OCI-M2 (cell line): ENCODE measurements around the gene USP8.
"Not testable (repeated sequence)": the region's sequence is repeated elsewhere in the genome, so short reads cannot be mapped to it uniquely, and the experiment has no call there.

ENCODE experiments used
- DNase-seq: peaks from one replicate; lab custom pipeline; 2025; ENCODE audit not compliant: unreplicated experiment; lab: John Stamatoyannopoulos, UW

Gene USP8

GRCh38 chr15:50438251-50438650 is 14.0 kb downstream of the USP8 start:
- no peak for DNase-seq

- no peak for DNase-seq
Observed at GRCh38 chr15:50440932-50441331, 16.7 kb downstream of the USP8 start.

DNA sequence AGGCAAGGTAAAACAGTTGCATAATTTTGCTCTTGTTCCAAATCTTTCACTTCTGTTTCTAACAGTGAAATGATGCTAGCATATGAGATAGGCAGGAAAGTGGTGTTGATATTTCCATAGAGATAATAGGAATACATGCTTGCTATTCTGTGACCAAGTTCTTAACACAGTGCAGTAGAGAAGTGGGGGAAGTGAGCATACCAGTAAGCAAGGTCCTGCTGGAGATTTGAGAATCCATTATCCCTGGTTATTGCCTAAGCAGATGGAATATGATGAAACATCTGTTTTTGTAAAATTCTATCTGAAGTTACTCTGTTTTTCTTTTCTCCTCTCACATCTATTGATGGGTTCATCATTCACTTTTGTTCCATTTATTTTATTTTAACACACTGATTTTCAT is 28.7 kb downstream of the USP8 start:
- DNase-seq: no peak

GRCh38 chr15:50458348-50459112 is 34.3 kb downstream of the USP8 start:
- DNase-seq: no peak

DNA sequence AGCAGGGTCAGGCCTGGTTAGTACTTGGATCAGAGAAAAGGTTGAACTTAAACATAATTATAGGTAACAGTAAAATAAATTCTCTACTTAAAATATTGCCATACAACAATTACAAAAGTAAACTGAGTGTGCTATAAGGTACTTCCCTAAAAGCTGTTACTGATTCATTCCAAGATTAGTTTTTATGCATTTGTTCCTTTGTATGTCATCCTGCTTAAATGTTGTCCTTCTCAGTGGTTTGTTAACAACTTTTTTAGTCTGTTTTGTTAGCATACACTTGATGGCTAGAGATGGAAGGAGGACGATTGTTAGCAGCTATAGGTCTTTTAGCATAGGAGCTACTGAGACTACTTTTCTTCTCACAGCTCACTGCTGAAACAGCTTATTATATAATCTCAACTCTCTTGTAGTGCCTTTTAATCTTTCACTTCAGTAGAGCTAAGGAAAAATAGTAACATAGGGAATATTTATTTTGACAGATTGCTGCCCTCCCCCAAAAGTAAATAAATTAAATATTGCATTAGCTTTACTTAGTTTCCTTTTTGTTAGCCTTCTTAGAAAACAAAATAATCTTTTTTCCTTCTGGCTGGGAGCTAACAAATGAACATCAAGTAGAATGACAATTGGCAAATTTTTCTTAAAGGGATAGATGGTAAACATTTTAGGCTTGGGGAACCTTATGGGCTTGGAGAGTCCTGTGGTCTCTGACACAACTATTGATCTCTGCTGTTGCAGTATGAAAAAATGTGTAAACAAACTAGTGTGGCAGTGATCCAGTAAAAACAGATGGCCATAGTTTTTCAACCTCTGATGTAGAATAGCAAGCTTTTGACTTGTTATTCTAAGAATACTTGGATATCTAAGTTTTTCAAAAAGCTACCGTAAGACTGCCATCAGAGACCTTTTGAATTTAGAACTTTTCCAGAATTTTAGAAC is 39.5 kb downstream of the USP8 start:
- DNase-seq: no peak

DNA sequence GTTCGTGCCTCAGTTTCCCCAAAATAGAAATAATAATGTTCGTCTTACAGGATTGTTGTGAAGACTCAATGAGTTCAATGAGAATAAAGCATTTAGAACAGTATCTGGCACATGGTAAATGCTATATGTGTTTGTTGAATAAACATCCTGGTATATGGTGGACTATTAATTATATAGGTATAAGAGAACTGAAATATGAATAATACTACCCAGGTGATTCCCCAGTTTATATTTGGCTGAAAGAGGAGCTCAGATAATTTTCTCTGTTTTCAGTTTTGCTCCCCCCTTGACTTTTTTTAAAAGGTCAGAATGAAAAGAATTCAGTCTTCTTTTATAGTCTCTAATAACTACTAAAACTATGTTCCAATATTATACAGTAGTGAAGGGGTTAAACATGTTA is 46.9 kb downstream of the USP8 start:
- DNase-seq: no peak

- DNase-seq: no peak
Observed at GRCh38 chr15:50476143-50476542, 51.9 kb downstream of the USP8 start.

DNA sequence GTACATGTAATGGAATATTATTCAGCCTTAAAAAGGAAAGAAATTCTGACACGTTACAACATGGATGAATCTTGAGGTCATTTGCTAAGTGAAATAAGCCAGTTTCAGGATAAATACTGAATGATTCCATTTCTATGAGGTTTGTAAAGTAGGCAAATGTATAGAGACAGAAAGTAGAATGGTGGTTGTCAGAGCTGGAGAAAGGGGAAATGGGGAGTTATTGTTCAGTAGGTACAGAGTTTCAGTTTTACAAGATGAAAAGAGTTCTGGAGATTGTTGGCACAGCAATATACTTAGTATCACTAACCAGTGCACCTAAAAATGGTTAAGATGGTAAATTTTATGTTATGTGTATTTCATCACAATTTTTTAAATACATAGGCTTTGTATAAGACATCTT is 60.6 kb downstream of the USP8 start:
- no peak for DNase-seq

DNA sequence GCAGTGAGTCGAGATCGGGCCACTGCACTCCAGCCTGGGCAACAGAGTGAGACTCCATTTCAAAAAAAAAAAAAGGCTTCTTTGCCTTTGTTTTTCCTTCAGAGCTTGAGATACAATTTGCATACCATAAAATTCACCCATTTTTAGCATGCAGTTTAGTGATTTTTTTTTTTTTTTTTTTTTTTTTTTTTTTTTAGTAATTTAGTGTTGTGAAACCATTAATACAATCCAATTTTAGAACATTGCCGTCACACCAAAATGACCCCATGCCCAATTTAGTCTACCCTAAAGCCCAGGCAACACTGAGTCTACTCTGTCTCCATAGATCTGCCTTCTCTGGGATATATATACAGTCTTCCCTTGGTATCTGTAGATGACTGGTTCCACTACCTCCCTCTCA is 61.2 kb downstream of the USP8 start:
- DNase-seq: no peak

- DNase-seq: no peak
Observed at GRCh38 chr15:50487287-50487686, 63.1 kb downstream of the USP8 start.

- DNase-seq: no peak
Observed at GRCh38 chr15:50493625-50494024, 69.4 kb downstream of the USP8 start.

DNA sequence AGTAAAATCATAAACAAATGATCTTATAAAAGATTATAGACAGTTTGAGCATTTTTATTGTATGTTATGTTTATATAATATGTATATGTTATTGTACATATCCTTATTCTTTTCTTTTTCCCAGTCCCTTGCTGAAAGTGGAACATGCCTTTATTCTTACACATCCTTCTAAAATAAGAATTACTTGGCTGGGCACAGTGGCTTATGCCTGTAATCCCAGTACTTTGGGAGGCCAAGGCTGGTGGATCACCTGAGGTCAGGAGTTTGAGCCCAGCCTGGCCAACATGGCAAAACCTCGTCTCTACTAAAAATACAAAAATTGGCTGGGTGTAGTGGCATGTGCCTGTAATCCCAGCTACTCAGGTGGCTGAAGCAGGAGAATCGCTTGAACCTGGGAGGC is 70.3 kb downstream of the USP8 start:
- not testable (repeated sequence) for DNase-seq

- DNase-seq: no peak
Observed at GRCh38 chr15:50496692-50497091, 72.5 kb downstream of the USP8 start.

DNA sequence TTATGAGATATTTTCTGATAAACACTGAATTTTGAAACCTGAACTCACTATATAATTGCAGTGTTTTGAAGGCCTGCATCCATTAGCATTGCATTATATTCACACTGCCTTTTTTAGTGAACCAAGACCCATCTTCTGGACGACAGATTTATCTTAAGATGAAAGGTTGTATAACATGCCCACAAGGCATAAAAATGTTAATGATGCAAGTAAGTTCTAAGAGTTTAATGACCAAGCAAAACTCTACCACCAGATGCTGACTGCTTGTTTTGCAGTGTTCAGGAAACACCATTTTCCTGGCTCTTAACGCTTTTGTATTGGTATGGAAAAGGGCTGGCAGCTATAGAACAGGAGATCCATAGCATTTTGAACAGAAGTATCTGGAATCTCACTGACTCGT is 76.1 kb downstream of the USP8 start:
- DNase-seq: no peak

DNA sequence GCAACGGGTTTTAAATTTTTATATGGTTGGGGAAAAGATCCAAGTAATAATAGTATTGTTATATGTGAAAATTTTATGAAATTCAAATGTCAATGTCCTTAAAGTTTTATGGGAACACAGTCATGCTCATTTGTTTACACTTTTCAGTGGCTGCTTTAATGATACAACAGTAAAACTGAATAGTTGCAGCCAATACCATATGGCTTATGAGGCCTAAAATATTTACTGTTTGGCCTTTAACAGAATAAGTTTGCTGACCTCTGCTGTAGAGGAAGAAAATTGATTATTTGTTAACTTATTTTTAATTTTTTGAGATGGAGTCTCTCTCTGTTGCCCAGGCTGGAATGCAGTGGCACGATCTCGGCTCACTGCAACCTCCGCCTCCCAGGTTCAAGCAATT is 77.6 kb downstream of the USP8 start:
- DNase-seq: no peak

- no peak for DNase-seq
Observed at GRCh38 chr15:50503144-50503543, 78.9 kb downstream of the USP8 start.

GRCh38 chr15:50505656-50506055 is 81.5 kb downstream of the USP8 start:
- not testable (repeated sequence) for DNase-seq

GRCh38 chr15:50506121-50506520 is 81.9 kb downstream of the USP8 start:
- no peak for DNase-seq

DNA sequence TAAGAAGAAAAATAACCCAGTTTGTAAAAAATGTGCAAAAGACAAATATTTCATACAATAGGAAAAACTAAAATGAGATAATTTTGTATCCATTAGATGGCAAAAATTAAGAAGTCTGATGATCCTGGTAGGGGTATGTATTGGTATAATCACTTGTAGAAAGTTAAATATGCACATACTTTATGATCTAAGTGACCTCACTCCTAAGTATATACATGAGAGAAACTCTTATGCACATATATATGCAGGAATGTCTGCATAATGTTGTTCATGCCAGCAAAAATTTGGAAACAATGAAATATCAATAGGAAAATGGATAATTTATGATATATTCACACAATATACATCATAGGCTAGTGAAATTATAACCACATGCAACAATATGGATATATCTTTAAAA is 88.8 kb downstream of the USP8 start:
- no peak for DNase-seq

DNA sequence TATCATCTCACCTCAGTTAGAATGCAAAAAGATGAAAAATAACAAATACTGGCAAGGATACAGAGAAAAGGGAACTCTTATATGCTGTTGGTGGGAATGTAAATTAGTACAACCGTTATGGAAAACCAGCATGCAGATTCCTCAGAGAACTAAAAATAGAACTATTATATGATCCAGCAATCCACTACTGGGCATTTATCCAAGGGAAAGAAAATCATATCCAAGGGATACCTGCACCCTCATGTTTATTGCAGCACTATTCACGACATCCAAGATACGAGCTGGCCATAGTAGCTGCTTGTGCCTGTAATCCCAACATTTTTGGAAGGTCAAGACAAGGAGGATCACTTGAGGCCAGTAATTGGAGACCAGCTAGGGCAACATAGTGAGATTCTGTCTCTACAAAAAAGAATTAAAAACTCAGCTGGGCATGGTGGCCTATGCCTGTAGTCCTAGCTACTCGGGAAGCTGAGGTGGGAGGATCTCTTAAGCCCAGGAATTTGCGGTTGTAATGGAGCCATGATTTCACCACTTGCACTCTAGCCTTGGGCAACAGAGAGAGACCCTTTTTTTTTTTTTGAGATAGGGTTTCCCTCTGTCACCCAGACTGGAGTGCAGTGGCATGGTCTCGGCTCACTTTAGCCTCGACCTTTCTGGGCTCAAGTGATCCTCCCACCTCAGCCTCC is 95.7 kb downstream of the USP8 start:
- no peak for DNase-seq

DNA sequence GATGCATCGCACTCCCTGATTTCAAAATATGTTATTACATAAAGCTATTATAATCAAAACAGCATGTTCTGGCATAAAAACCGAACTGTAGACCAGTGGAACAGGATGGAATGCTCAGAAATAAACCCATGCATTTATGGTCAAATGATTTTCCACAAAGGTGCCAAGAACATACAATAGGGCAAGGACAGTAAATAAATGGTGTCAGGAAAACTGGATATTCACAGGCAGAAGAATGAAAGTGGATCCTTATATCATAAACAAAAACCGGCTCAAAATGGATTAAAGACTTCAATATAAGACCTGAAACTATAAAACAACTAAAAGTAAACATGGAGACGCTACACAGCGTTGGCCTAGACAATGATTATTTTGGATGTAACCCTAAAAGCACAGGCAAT is 99.6 kb downstream of the USP8 start:
- no peak for DNase-seq

DNA sequence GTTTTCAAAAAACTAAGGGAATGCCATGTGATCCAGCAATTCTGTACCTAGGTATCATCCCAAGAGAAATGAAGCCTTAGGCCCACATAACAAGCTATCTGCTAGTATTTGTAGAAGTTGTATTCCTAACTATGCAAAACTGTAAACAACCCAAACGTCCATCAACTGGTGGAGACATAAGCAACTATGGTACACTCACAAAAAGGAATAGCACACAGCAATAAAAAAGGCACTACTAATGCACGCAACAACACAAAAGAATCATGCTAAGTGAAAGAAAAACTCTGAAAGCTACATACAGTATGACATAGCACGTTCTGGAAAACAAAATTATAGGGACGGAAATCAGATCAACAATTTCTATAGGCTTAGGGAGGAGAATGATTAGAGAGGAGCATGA is 107.0 kb downstream of the USP8 start:
- DNase-seq: no peak
